ENCODE results near the gene PFKFB3. TPM values are rescaled to one million over a fixed set of nuclear protein-coding genes. Genes with fewer than 3 reads are reported as not detected.

PFKFB3 gene
- total and polyA plus RNA-seq, 2 of the 13 experiments (the other 11 are each of a cell fraction or from before 2014, with no cell fraction given) = 1.2 to 13.3 TPM

GRCh38 chr10:6202684-6203330 lies at the start of gene PFKFB3 (continued):
- TF ChIP-seq ZNF549 (CRISPR knock-in tag; IDR thresholded peaks at IDR 0.05) = no peak
- TF ChIP-seq ZMYM3 (CRISPR knock-in tag; IDR thresholded peaks at IDR 0.05) = no peak
- TF ChIP-seq CSRNP1 (CRISPR knock-in tag; IDR thresholded peaks at IDR 0.05) = peak; percentile 76; the same call in 1 of the 2 replicates
- 0 out of 2 replicates have a peak, but pooled peaks have one; percentile 75 for TF ChIP-seq ZFYVE20 (CRISPR knock-in tag; IDR thresholded peaks at IDR 0.05; ENCODE audit: borderline replicate concordance, low read depth)
- TF ChIP-seq PREB (CRISPR knock-in tag; IDR thresholded peaks at IDR 0.05) = no peak
- no peak for TF ChIP-seq RNF219 (CRISPR knock-in tag; IDR thresholded peaks at IDR 0.05)
- TF ChIP-seq ZNF451 (CRISPR knock-in tag; IDR thresholded peaks at IDR 0.05) = peak; percentile 33; the same call in 1 of the 2 replicates
- 0 out of 2 replicates have a peak, but pooled peaks have one; percentile 23 for TF ChIP-seq ZNF784 (CRISPR knock-in tag; IDR thresholded peaks at IDR 0.05; ENCODE audit: borderline replicate concordance)
- peak; percentile 90 for TF ChIP-seq HNF1B (CRISPR knock-in tag; IDR thresholded peaks at IDR 0.05)
- no peak for TF ChIP-seq ZNF597 (CRISPR knock-in tag; IDR thresholded peaks at IDR 0.05)
- peak; percentile 27; the same call in 1 of the 2 replicates for TF ChIP-seq AKAP8 (CRISPR knock-in tag; IDR thresholded peaks at IDR 0.05)
- TF ChIP-seq E2F2 (CRISPR knock-in tag; IDR thresholded peaks at IDR 0.05; ENCODE audit: borderline replicate concordance) = peak; percentile 66; the same call in 1 of the 2 replicates
- peak; percentile 56 for TF ChIP-seq HNRNPK (IDR thresholded peaks at IDR 0.05; ENCODE audit: low read depth, low read length, poor library complexity, severe bottlenecking)
- TF ChIP-seq CC2D1A (CRISPR knock-in tag; IDR thresholded peaks at IDR 0.05) = no peak
- TF ChIP-seq XBP1 (CRISPR knock-in tag; IDR thresholded peaks at IDR 0.05) = peak; percentile 65; the same call in 1 of the 2 replicates
- TF ChIP-seq MAFK (conservative IDR thresholded peaks at IDR 0.05 in 1 of 2, IDR thresholded peaks at IDR 0.05 in 1 of 2; ENCODE audit: low read length in 2 of 2) = no peak
- TF ChIP-seq ZNF367 (CRISPR knock-in tag; IDR thresholded peaks at IDR 0.05; ENCODE audit: borderline replicate concordance) = 0 out of 2 replicates have a peak, but pooled peaks have one; percentile 57
- TF ChIP-seq SIN3B (IDR thresholded peaks at IDR 0.05; ENCODE audit: low read length) = no peak
